Lung (tissue), 12 donors: Measurements from ENCODE around the gene ANKZF1. TPM values are rescaled to one million over a fixed set of nuclear protein-coding genes. Genes with fewer than 3 reads are reported as not detected.

Source experiments
- ATAC-seq: fragments of 200-7000 bp; cut with Tn5 transposase; one replicate; pipeline ENCODE4 v1.9.1; 2020; ENCODE audit warnings: moderate number of reproducible peaks; ENCODE audit not compliant: insufficient read depth, low FRiP score
- DNase-seq, 3 donors: peaks; one replicate each; pipeline ENCODE4 v3.0.0-alpha.2; 2013 to 2017
- H3K27ac ChIP-seq, 2 donors: one replicate each; pipeline ENCODE4 v1.5.1; 2013; ENCODE audit warnings: mild to moderate bottlenecking in 2 of 2, moderate library complexity in 2 of 2, control low read depth in 1 of 2, inconsistent platforms in 1 of 2, low read depth in 1 of 2, low read length in 1 of 2
- H3K27me3 ChIP-seq, 3 donors: one replicate each; pipeline ENCODE4 v1.5.1; 2013; ENCODE audit warnings: low read length in 2 of 3; ENCODE audit not compliant: control insufficient read depth in 3 of 3, insufficient read depth in 3 of 3
- H3K36me3 ChIP-seq, 4 donors: one replicate each; pipeline ENCODE4 v1.5.1; 2013; ENCODE audit warnings: low read length in 4 of 4, mild to moderate bottlenecking in 1 of 4, moderate library complexity in 1 of 4; ENCODE audit not compliant: control insufficient read depth in 4 of 4, insufficient read depth in 4 of 4
- H3K4me1 ChIP-seq, 5 donors: one replicate each; pipeline ENCODE4 v1.5.1; 2013; ENCODE audit warnings: low read length in 5 of 5, mild to moderate bottlenecking in 2 of 5, moderate library complexity in 1 of 5; ENCODE audit not compliant: control insufficient read depth in 5 of 5, insufficient read depth in 5 of 5
- H3K4me3 ChIP-seq: one replicate; pipeline ENCODE4 v1.5.1; 2013; ENCODE audit warnings: mild to moderate bottlenecking, control low read depth, moderate library complexity
- H3K9ac ChIP-seq, 2 donors: one replicate each; pipeline ENCODE4 v1.5.1; 2013; ENCODE audit warnings: low read length in 2 of 2, control low read depth in 1 of 2; ENCODE audit not compliant: insufficient read depth in 1 of 2
- H3K9me3 ChIP-seq, 4 donors: one replicate each; pipeline ENCODE4 v1.5.1; 2013; ENCODE audit warnings: low read length in 3 of 4, mild to moderate bottlenecking in 1 of 4, moderate library complexity in 1 of 4; ENCODE audit not compliant: control insufficient read depth in 4 of 4, insufficient read depth in 3 of 4
- CTCF ChIP-seq: IDR thresholded peaks from 2 replicates; pipeline ENCODE4 v1.5.1; 2012; ENCODE audit warnings: mild to moderate bottlenecking; ENCODE audit errors: control extremely low read depth, extremely low read depth
- WGBS, 2 donors: extraction: QIAGEN DNeasy Blood & Tissue Kit; methylation state at CpG; one replicate each; pipeline ENCODE4 v1.1.7; 2013; 5-methylcytosine and 5-hydroxymethylcytosine counted together
- polyA plus RNA-seq, 2 donors: library from polyadenylated mRNA; stranded (reverse); fragments of 200-250 nt; gene quantifications; one replicate each; pipeline ENCODE4 v1.2.1, GENCODE V29; 2013
- total RNA-seq, 2 donors: library from RNA; depleted of rRNA in 1 of 2; stranded (reverse); fragments of >200 nt in 1 of 2; gene quantifications; one replicate each; pipeline ENCODE4 v1.2.1, GENCODE V29; 2014 to 2021
- donor health status: control.
- donor health status: control.
- donor health status: Bipolar disorder and iron deficiency.
- donor health status: healthy.
- donor health status: DM: yes; HTN: yes; CAD: no.

Gene ANKZF1
- total and polyA plus RNA-seq, 4 donors: 22.3 to 101 (median 34.2) TPM

GRCh38 chr2:219186754-219187456 lies 42.7 kb upstream of the ANKZF1 start:
- Histone ChIP-seq H3K36me3 (peaks cover 11 to 21% (median 19%) of the 10 kb centered on the region in 4 donors), H3K9me3 (no peaks in the 10 kb centered on the region), H3K4me1 (no peaks in the 10 kb centered on the region), H3K27me3 (no peaks in the 10 kb centered on the region), H3K27ac (no peak overlapping the region), H3K4me3 (no peak overlapping the region), H3K9ac (no peak overlapping the region)
- DNase-seq (no peak), ATAC-seq (no peak)
- TF ChIP-seq CTCF: no peak
- 87 to 93% methylated on average over 7 of the region's 7 CpGs for WGBS, 2 donors

- no peaks in the 10 kb centered on the region for H3K9me3 ChIP-seq
- no peak for TF ChIP-seq CTCF
- no peak for ATAC-seq
- WGBS, 2 donors: 94% methylated on average over 1 of the region's 1 CpG
- H3K4me3 ChIP-seq: no peak overlapping the region
- H3K9ac ChIP-seq: no peak overlapping the region
- no peak for DNase-seq
- no peak overlapping the region for H3K27ac ChIP-seq
- H3K27me3 ChIP-seq: no peaks in the 10 kb centered on the region
- no peaks in the 10 kb centered on the region for H3K36me3 ChIP-seq
- H3K4me1 ChIP-seq: no peaks in the 10 kb centered on the region
Observed at GRCh38 chr2:219197388-219197787, 32.2 kb upstream of the ANKZF1 start.

- no peaks in the 10 kb centered on the region for H3K9me3 ChIP-seq
- H3K4me1 ChIP-seq: no peaks in the 10 kb centered on the region
- H3K27me3 ChIP-seq: no peaks in the 10 kb centered on the region
- no peak overlapping the region for H3K9ac ChIP-seq
- no peaks in the 10 kb centered on the region for H3K36me3 ChIP-seq
- no peak overlapping the region for H3K27ac ChIP-seq
- no peak overlapping the region for H3K4me3 ChIP-seq
- ATAC-seq (no peak), DNase-seq (no peak)
- TF ChIP-seq CTCF: no peak
- 78 to 87% methylated on average over 5 of the region's 5 CpGs for WGBS, 2 donors
Observed at GRCh38 chr2:219198974-219199373, 30.6 kb upstream of the ANKZF1 start.
